ENCODE data around the gene ZNF839.

ZNF839 gene

GRCh38 chr14:102320033-102320660, 601 bp downstream of the ZNF839 start:
- no peak for TF ChIP-seq OSR1 (CRISPR knock-in tag; IDR thresholded peaks at IDR 0.05)
- no peak for TF ChIP-seq CSDC2 (CRISPR knock-in tag; IDR thresholded peaks at IDR 0.05)
- TF ChIP-seq GLIS3 (CRISPR knock-in tag; IDR thresholded peaks at IDR 0.05), result no peak
- TF ChIP-seq, protein P1, sequence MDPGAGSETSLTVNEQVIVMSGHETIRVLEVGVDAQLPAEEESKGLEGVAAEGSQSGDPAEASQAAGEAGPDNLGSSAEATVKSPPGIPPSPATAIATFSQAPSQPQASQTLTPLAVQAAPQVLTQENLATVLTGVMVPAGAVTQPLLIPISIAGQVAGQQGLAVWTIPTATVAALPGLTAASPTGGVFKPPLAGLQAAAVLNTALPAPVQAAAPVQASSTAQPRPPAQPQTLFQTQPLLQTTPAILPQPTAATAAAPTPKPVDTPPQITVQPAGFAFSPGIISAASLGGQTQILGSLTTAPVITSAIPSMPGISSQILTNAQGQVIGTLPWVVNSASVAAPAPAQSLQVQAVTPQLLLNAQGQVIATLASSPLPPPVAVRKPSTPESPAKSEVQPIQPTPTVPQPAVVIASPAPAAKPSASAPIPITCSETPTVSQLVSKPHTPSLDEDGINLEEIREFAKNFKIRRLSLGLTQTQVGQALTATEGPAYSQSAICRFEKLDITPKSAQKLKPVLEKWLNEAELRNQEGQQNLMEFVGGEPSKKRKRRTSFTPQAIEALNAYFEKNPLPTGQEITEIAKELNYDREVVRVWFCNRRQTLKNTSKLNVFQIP (CRISPR knock-in tag; IDR thresholded peaks at IDR 0.05; ENCODE audit: borderline replicate concordance, low read depth), result no peak
- TF ChIP-seq TSHZ2 (CRISPR knock-in tag; IDR thresholded peaks at IDR 0.05), result no peak
- TF ChIP-seq ZNF70 (CRISPR knock-in tag; IDR thresholded peaks at IDR 0.05), result no peak
- no peak for TF ChIP-seq TCF4 (CRISPR knock-in tag; IDR thresholded peaks at IDR 0.05; ENCODE audit: borderline replicate concordance)
- TF ChIP-seq ZFP3 (CRISPR knock-in tag; IDR thresholded peaks at IDR 0.05), result no peak
- ATAC-seq, result no peak

- ATAC-seq, result no peak
- TF ChIP-seq ZNF565 (CRISPR knock-in tag; conservative IDR thresholded peaks at IDR 0.05; ENCODE audit: low read depth), result no peak
- TF ChIP-seq, protein P2, sequence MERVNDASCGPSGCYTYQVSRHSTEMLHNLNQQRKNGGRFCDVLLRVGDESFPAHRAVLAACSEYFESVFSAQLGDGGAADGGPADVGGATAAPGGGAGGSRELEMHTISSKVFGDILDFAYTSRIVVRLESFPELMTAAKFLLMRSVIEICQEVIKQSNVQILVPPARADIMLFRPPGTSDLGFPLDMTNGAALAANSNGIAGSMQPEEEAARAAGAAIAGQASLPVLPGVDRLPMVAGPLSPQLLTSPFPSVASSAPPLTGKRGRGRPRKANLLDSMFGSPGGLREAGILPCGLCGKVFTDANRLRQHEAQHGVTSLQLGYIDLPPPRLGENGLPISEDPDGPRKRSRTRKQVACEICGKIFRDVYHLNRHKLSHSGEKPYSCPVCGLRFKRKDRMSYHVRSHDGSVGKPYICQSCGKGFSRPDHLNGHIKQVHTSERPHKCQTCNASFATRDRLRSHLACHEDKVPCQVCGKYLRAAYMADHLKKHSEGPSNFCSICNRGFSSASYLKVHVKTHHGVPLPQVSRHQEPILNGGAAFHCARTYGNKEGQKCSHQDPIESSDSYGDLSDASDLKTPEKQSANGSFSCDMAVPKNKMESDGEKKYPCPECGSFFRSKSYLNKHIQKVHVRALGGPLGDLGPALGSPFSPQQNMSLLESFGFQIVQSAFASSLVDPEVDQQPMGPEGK (CRISPR knock-in tag; IDR thresholded peaks at IDR 0.05; ENCODE audit: borderline replicate concordance), result no peak
- TF ChIP-seq TOX (CRISPR knock-in tag; IDR thresholded peaks at IDR 0.05; ENCODE audit: borderline replicate concordance), result no peak
- TF ChIP-seq, protein P3, sequence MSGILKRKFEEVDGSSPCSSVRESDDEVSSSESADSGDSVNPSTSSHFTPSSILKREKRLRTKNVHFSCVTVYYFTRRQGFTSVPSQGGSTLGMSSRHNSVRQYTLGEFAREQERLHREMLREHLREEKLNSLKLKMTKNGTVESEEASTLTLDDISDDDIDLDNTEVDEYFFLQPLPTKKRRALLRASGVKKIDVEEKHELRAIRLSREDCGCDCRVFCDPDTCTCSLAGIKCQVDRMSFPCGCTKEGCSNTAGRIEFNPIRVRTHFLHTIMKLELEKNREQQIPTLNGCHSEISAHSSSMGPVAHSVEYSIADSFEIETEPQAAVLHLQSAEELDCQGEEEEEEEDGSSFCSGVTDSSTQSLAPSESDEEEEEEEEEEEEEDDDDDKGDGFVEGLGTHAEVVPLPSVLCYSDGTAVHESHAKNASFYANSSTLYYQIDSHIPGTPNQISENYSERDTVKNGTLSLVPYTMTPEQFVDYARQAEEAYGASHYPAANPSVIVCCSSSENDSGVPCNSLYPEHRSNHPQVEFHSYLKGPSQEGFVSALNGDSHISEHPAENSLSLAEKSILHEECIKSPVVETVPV (CRISPR knock-in tag; IDR thresholded peaks at IDR 0.05), result no peak
- TF ChIP-seq PPARA (CRISPR knock-in tag; IDR thresholded peaks at IDR 0.05; ENCODE audit: borderline replicate concordance), result no peak
- no peak for TF ChIP-seq ARNTL (CRISPR knock-in tag; IDR thresholded peaks at IDR 0.05; ENCODE audit: borderline replicate concordance, low read depth)
- no peak for TF ChIP-seq OSR1 (CRISPR knock-in tag; IDR thresholded peaks at IDR 0.05)
- no peak for TF ChIP-seq ISL1 (CRISPR knock-in tag; IDR thresholded peaks at IDR 0.05)
- TF ChIP-seq, protein P1 (CRISPR knock-in tag; IDR thresholded peaks at IDR 0.05; ENCODE audit: borderline replicate concordance, low read depth), result no peak
Observed at GRCh38 chr14:102320671-102321455, 1.3 kb downstream of the ZNF839 start.

DNA sequence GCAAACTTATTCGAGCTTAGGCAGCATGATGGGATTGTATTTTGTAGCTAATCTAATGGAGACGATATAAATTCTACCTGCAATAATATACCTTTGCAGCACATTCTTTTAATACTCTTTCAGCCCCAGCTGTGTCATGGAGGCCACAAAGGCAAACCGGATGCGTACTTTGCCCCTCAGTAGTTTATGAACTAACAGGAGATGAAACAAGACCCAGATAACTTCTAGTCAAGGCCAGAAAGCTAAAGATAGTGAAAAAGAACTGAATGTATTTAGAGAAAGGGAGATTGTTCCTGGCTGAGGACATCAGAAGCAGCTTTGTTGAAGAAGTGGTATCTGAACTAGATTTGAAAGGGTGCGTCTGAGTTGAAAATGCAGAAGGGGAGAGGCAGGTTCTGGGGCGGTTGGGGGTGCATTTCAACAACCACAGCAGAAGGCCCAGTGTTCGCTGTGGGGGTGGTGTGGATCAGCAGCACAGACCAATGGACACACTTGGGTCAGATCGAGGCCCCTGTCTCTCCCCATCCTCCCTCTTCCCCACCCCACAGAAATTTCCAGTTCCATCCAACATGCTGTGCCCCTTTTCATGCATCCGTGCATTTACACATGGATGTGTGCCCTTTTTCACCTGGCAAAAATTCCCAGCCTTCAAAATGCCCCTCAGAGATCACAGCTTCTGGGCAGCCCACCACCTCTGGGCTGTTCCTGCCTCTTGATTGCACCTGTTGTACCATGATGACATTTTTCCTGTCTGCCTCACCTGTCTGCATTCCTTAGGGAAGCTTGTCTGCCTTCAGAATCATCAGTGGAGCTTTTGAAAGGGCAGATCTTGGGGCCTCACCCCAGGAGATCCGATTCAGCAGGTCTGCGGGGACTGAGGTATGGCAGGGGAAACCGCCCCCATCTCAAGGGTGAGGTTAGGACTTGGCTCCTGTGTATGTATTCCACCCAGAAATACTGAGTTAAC, 2.2 kb downstream of the ZNF839 start:
- no peak for TF ChIP-seq PPARA (CRISPR knock-in tag; IDR thresholded peaks at IDR 0.05; ENCODE audit: borderline replicate concordance)
- no peak for TF ChIP-seq ZFP30 (CRISPR knock-in tag; IDR thresholded peaks at IDR 0.05)
- TF ChIP-seq ZC3H10 (CRISPR knock-in tag; IDR thresholded peaks at IDR 0.05), result no peak
- no peak for TF ChIP-seq CREB5 (CRISPR knock-in tag; IDR thresholded peaks at IDR 0.05; ENCODE audit: low read depth)
- TF ChIP-seq ZFP3 (CRISPR knock-in tag; IDR thresholded peaks at IDR 0.05), result no peak
- TF ChIP-seq ESRRG (CRISPR knock-in tag; IDR thresholded peaks at IDR 0.05), result no peak
- TF ChIP-seq, protein P2 (CRISPR knock-in tag; IDR thresholded peaks at IDR 0.05; ENCODE audit: borderline replicate concordance), result no peak
- TF ChIP-seq OSR1 (CRISPR knock-in tag; IDR thresholded peaks at IDR 0.05), result no peak
- TF ChIP-seq RARB (CRISPR knock-in tag; IDR thresholded peaks at IDR 0.05), result no peak
- no peak for ATAC-seq
